WTC11 (cell line): ENCODE measurements around the gene PITX1. TPM values are rescaled to one million over a fixed set of nuclear protein-coding genes. Genes with fewer than 3 reads are reported as not detected.

Experiments used
- ATAC-seq: fragments of 200-7000 bp; cut with Tn5 transposase; 2 replicates; pipeline ENCODE4 v1.10.0; 2021; ENCODE audit warnings: mild to moderate bottlenecking, moderate library complexity
- CTCF ChIA-PET: fragments of 300-600 bp; sonication (Branson Sonifier 250); formaldehyde crosslinking; loops from one replicate; lab custom pipeline; 2021; ENCODE audit warnings: antibody characterized with exemption; lab: Charles Lee
- POLR2A ChIA-PET: fragments of 350-600 bp; sonication (Branson Sonifier 250); formaldehyde crosslinking; loops from one replicate; lab custom pipeline; 2021; ENCODE audit warnings: antibody characterized with exemption; lab: Charles Lee
- DNase-seq: peaks from one replicate; pipeline ENCODE4 v3.0.0; 2021; ENCODE audit warnings: low spot score
- H3K27ac Mint-ChIP-seq: 2 replicates; pipeline ENCODE4 v1.8.0; 2021; ENCODE audit warnings: mixed read lengths
- H3K27me3 Mint-ChIP-seq: 2 replicates; pipeline ENCODE4 v1.8.0; 2021; ENCODE audit warnings: low read depth, mild to moderate bottlenecking, moderate library complexity, mixed read lengths
- H3K36me3 Mint-ChIP-seq: 2 replicates; pipeline ENCODE4 v1.8.0; 2021; ENCODE audit warnings: mixed read lengths
- H3K4me1 Mint-ChIP-seq: 2 replicates; pipeline ENCODE4 v1.8.0; 2022; ENCODE audit warnings: mixed read lengths
- H3K4me3 Mint-ChIP-seq: 2 replicates; pipeline ENCODE4 v1.8.0; 2021; ENCODE audit warnings: mild to moderate bottlenecking, moderate library complexity, mixed read lengths
- H3K9me3 Mint-ChIP-seq: 2 replicates; pipeline ENCODE4 v1.8.0; 2021; ENCODE audit warnings: mixed read lengths
- AFF4 ChIP-seq: sonication (generic); formaldehyde crosslinking; IDR thresholded peaks from 2 replicates; pipeline ENCODE4 v1.8.1; 2023; ENCODE audit warnings: mild to moderate bottlenecking, missing genetic modification reagents, borderline replicate concordance
- ARID4B ChIP-seq: sonication (generic); formaldehyde crosslinking; IDR thresholded peaks from 2 replicates; pipeline ENCODE4 v1.8.0; 2023; ENCODE audit warnings: missing genetic modification reagents, mild to moderate bottlenecking, borderline replicate concordance
- ATF2 ChIP-seq: sonication (generic); formaldehyde crosslinking; IDR thresholded peaks from 2 replicates; pipeline ENCODE4 v1.8.1; 2022; ENCODE audit warnings: low read depth, missing genetic modification reagents, borderline replicate concordance
- CREM ChIP-seq: sonication (generic); formaldehyde crosslinking; IDR thresholded peaks from 2 replicates; pipeline ENCODE4 v1.8.1; 2022; ENCODE audit warnings: mild to moderate bottlenecking, missing genetic modification reagents, moderate library complexity
- FOXK1 ChIP-seq: sonication (generic); formaldehyde crosslinking; IDR thresholded peaks from 2 replicates; pipeline ENCODE4 v1.8.0; 2022; ENCODE audit warnings: mild to moderate bottlenecking, moderate library complexity, missing genetic modification reagents
- IRF1 ChIP-seq: sonication (generic); formaldehyde crosslinking; IDR thresholded peaks from 2 replicates; pipeline ENCODE4 v1.8.0; 2023; ENCODE audit warnings: missing genetic modification reagents
- JUN ChIP-seq: sonication (generic); formaldehyde crosslinking; IDR thresholded peaks from 2 replicates; pipeline ENCODE4 v1.8.0; 2023; ENCODE audit warnings: mild to moderate bottlenecking, missing genetic modification reagents
- MYBL2 ChIP-seq: sonication (generic); formaldehyde crosslinking; IDR thresholded peaks from 2 replicates; pipeline ENCODE4 v1.8.1; 2023; ENCODE audit warnings: mild to moderate bottlenecking, moderate library complexity, missing genetic modification reagents
- NFATC4 ChIP-seq: fragments of 250-450 bp; sonication (Bioruptor Pico); IDR thresholded peaks from 2 replicates; pipeline ENCODE4 v1.9.0; 2021; ENCODE audit warnings: mild to moderate bottlenecking
- NFE2L1 ChIP-seq: sonication (generic); formaldehyde crosslinking; IDR thresholded peaks from 2 replicates; pipeline ENCODE4 v1.8.1; 2023; ENCODE audit warnings: missing genetic modification reagents
- PRDM15 ChIP-seq: sonication (generic); formaldehyde crosslinking; IDR thresholded peaks from 2 replicates; pipeline ENCODE4 v1.8.0; 2022; ENCODE audit warnings: missing genetic modification reagents
- PREB ChIP-seq: sonication (generic); formaldehyde crosslinking; IDR thresholded peaks from 2 replicates; pipeline ENCODE4 v1.8.1; 2022; ENCODE audit warnings: mild to moderate bottlenecking, missing genetic modification reagents, moderate library complexity, borderline replicate concordance
- RELA ChIP-seq: sonication (generic); formaldehyde crosslinking; IDR thresholded peaks from 2 replicates; pipeline ENCODE4 v1.8.1; 2022; ENCODE audit warnings: missing genetic modification reagents, mild to moderate bottlenecking, borderline replicate concordance
- TEAD4 ChIP-seq: sonication (generic); formaldehyde crosslinking; IDR thresholded peaks from 2 replicates; pipeline ENCODE4 v1.8.0; 2022; ENCODE audit warnings: mild to moderate bottlenecking, missing genetic modification reagents
- ZNF416 ChIP-seq: fragments of 250-450 bp; sonication (Bioruptor Pico); IDR thresholded peaks from 2 replicates; pipeline ENCODE4 v1.9.0; 2021; ENCODE audit warnings: mild to moderate bottlenecking, inconsistent platforms
- ZNF423 ChIP-seq: fragments of 250-450 bp; sonication (Bioruptor Pico); IDR thresholded peaks from 2 replicates; pipeline ENCODE4 v2.1.2; 2022; ENCODE audit warnings: mild to moderate bottlenecking, moderate library complexity
- ZNF512 ChIP-seq: sonication (generic); formaldehyde crosslinking; IDR thresholded peaks from 2 replicates; pipeline ENCODE4 v1.8.1; 2022; ENCODE audit warnings: missing genetic modification reagents, borderline replicate concordance
- ZSCAN18 ChIP-seq: fragments of 250-450 bp; sonication (Bioruptor Pico); IDR thresholded peaks from 2 replicates; pipeline ENCODE4 v2.1.2; 2022; ENCODE audit warnings: mild to moderate bottlenecking, moderate library complexity
- total RNA-seq: library from RNA; stranded (reverse); gene quantifications from 3 replicates; pipeline ENCODE4 v1.2.3, GENCODE V29; 2021

The PITX1 gene
- total RNA-seq, 1 experiment from 2014 or later: 0.13 TPM

GRCh38 chr5:135056316-135057030 is 22.4 kb upstream of the PITX1 start:
- Mint-ChIP-seq H3K36me3 (no peaks in the 10 kb centered on the region), H3K27ac (no peak overlapping the region), H3K27me3 (peaks cover 29% of the 10 kb centered on the region), H3K9me3 (no peaks in the 10 kb centered on the region), H3K4me1 (peaks cover 3% of the 10 kb centered on the region; the same call in 1 of the 2 replicates), H3K4me3 (no peak overlapping the region)
- no peak for ATAC-seq
- DNase-seq: no peak
- CTCF ChIA-PET: interaction anchor here (1.9 kb wide), 1 partner anchor 135 kb away, joined by 5 read pairs; no protein-coding TSS in a partner anchor
- POLR2A ChIA-PET: no interaction called here
- no peak for TF ChIP-seq RELA (CRISPR knock-in tag)
- no peak for TF ChIP-seq FOXK1 (CRISPR knock-in tag)
- TF ChIP-seq CREM (CRISPR knock-in tag): no peak
- no peak for TF ChIP-seq MYBL2 (CRISPR knock-in tag)
- TF ChIP-seq IRF1 (CRISPR knock-in tag): no peak
- no peak for TF ChIP-seq ARID4B (CRISPR knock-in tag)
- no peak for TF ChIP-seq NFATC4
- no peak for TF ChIP-seq JUN (CRISPR knock-in tag)
- TF ChIP-seq ZNF512: no peak
- TF ChIP-seq PRDM15 (CRISPR knock-in tag): no peak
- no peak for TF ChIP-seq PREB (CRISPR knock-in tag)
- no peak for TF ChIP-seq TEAD4 (CRISPR knock-in tag)
- TF ChIP-seq AFF4 (CRISPR knock-in tag): no peak
- TF ChIP-seq ZNF423: no peak
- no peak for TF ChIP-seq ATF2 (CRISPR knock-in tag)
- TF ChIP-seq NFE2L1 (CRISPR knock-in tag): no peak
- no peak for TF ChIP-seq ZSCAN18 (CRISPR knock-in tag)
- TF ChIP-seq ZNF416 (CRISPR knock-in tag): no peak
